ENCODE measurements around the gene SLC25A26.

DNA sequence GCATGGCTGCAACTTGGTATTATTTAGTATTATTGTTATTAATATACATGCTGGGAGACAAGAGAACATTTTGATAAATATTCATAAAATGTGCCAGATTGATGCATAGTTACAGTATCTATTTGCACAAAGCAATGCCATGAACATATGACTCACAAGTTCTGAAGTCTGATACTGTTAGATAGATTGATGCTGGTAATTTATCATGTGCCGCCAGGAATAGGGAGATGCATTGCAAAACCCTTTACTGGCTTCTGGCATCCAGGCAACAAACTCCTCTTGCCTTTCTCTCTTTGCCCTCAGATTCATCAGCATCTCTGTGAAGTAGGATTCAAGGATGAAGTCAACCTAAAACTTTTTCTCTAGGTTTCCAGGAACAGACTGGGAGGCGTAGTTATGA lies 41.0 kb upstream of the SLC25A26 start:
- TF ChIP-seq CTCF (optimal IDR thresholded peaks at IDR 0.05 in 1 of 3, IDR thresholded peaks at IDR 0.05 in 1 of 3, conservative IDR thresholded peaks at IDR 0.05 in 1 of 3; ENCODE audit: extremely low read depth in 1 of 3, insufficient read depth in 2 of 3, low read length in 3 of 3) (no peak), EZH2 (IDR thresholded peaks at IDR 0.05; ENCODE audit: low read length) (no peak)
